T1000 (cell line): ENCODE data around the gene RITA1.
"Not testable (repeated sequence)": the region's sequence is repeated elsewhere in the genome, so short reads cannot be mapped to it uniquely, and the experiment has no call there.

ENCODE experiments used
- DNase-seq: peaks from one replicate; lab custom pipeline; 2025; ENCODE audit warnings: mixed read lengths; lab: John Stamatoyannopoulos, UW

The RITA1 gene

GRCh38 chr12:113202300-113203075, 17.0 kb downstream of the RITA1 start:
- DNase-seq: no peak

DNA sequence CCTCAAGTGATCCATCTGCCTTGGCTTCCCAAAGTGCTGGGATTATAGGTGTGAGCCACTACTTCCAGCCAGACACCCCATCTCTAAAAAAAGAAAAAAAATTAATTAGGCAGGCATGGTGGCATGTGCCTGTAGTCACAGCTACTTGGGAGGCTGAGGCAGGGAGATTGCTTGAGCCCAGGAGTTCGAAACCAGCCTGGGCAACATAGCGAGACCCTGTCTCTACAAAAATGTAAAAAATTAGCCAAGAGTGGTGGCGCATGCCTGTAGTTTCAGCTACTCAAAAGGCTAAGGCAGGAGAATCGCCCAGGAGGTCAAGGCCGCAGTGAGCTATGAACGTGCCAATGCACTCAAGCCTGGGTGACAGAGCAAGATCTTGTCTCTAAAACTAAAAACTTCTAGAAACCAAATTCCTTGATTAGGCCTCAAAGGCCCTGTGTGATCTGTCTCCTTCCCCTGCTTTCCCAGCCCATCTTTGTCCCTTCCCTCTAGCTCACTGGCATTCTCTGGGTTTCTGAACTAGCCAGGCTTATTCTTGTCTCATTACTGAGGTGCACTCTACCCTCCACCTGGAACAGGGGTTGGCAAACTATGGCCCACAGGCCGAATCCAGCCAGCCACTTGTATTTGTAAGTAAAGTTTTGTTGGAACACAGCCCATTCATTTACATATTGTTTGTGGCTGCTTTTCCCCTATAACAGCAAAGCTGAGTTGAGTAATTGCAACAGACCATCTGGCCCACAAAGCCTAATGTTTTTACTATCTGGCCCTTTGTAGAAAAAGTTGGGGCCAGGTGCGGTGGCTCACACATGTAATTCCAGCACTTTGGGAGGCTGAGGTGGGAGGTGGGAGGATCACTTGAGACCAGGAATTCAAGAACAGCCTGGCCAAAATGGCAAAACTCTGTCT, 18.6 kb downstream of the RITA1 start:
- no peak for DNase-seq

DNA sequence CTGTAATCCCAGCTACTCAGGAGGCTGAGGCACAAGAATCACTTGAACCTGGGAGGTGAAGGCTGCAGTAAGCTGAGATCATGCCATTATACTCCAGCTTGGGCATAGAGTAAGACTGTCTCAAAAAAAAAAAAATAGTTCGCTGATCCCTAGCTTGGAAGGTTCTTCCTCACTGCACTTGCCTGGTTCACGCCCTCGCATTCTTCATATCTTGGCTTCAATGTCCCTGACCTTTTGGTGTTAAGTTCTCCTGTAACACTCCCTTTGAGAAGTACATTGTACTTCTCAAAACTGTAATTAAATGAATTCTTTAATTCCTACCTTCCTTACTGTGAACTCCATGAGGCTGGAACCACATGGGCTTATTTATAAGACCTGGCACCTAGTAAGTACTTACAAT, 19.3 kb downstream of the RITA1 start:
- DNase-seq: no peak

DNA sequence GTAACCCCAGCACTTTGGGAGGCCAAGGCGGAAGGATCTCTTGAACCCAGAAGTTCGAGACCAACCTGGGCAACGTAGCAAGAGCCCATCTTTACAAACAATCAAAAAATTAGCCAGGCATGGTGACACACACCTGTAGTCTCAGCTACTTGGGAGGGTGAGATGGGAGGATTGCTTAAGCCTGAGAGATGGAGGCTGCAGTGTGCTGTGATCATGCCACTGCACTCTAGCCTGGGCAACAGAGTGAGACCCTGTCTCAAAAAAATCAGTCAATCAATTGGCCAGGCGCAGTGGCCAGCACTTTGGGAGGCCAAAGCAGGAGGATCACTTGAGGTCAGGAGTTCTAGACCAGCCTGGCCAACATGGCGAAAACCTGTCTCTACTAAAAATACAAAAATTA, 21.3 kb downstream of the RITA1 start:
- DNase-seq: not testable (repeated sequence)

DNA sequence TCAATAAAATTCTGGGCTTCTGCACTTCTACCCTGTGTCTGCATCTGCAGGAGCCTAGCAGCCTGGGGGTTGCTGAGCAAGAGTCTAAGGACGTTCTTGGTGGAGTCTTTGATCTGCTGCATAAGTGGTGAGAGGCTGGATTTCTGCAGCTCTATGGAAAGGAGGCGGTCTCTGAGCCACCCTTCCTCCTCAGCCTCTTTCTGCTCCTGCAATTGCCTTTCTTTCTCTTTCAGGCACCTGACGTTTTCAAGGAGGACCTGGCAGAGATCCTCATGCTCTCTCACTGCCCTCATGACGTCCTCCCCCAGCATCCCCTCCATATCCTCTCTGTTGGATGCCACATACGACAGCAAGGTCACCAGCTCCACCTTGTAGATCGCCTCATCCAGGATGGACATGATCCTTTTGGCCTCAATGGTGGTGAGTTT, 22.1 kb downstream of the RITA1 start:
- no peak for DNase-seq

DNA sequence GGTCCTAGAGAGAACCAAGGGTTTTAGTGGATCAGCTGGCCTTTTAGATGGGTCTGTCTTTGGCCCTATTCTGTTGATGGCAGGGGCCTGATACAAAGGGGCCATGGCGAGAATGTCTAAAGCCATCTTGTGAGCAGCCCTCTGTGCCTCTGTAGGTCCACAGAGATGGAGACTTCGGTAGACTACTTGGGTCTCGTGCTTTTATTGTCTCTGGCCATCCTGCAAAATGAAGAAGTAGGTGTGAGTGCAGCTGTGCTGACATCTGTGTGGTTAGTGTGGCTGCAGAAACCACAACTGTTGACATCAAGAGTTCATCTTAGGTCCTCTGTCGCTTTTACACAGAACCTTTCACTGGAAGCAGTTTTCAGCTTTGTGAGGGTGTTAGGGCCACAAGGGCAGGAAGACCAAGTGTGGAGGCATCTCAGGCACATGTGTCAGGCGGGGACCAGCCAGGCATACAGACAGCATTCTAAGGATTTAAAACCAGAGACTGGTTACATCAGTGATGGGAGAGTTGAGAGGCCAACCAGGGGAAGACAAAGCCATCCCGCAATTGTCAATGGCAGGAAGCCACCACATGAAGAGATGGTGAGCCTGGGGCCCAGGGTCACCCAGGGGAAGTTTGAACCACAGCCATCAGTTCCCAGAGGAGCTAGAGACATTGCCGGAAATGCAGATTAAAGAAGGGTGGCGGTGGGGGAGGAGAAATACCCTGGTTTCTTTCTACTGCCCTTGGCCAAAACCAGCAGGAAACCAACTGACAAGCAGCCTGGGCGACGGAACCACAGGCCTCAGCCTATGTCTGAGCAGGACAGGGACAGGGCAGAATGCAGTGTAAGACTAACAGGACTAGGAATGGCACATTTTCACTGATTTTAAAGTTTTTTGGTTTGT, 22.8 kb downstream of the RITA1 start:
- DNase-seq: no peak

DNA sequence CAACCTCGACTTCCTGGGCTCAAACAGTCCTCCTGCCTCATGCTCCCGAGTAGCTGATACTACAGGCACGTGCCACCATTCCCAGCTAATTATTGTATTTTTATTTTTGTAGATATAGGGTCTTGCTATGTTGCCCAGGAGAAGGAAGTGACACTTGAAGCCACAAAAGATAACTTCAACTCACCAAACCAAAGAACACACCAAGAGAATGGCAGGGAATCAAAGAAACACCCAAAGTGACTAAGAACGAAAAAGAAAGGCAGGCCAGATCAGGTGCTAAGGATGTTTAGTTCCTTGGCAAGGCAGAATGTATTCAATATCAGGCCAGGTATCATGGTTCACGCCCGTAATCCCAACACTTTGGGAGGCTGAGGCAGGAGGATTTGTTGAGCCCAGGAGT, 25.6 kb downstream of the RITA1 start:
- no peak for DNase-seq

GRCh38 chr12:113214895-113215400, 29.4 kb downstream of the RITA1 start:
- DNase-seq: peak; percentile 84

DNA sequence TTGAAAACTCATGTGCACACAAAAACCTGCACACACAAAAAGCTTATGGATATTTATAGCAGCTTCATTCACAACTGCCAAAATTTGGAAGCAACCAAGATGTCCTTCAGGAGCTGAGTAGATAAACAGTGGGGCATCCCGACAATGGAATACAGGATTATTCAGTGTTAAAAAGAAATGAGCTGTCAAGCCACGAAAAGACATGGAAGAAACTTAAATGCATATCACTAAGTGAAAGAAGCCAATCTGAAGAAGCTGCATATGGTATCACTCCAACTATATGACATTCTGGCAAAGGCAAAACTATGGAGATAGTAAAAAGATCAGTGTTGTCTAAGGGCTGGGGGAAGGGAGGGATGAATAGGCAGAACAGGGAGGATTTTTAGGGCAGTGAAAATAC, 30.5 kb downstream of the RITA1 start:
- no peak for DNase-seq

GRCh38 chr12:113220593-113221180, 35.2 kb downstream of the RITA1 start:
- no peak for DNase-seq

- DNase-seq: peak; percentile 98
Observed at GRCh38 chr12:113221181-113221996, 35.9 kb downstream of the RITA1 start, which contains the start of gene TPCN1. Gene TPCN1 (plus strand): TSS chr12:113221464. CDS start chr12:113226853, 5,389 bp downstream.

DNA sequence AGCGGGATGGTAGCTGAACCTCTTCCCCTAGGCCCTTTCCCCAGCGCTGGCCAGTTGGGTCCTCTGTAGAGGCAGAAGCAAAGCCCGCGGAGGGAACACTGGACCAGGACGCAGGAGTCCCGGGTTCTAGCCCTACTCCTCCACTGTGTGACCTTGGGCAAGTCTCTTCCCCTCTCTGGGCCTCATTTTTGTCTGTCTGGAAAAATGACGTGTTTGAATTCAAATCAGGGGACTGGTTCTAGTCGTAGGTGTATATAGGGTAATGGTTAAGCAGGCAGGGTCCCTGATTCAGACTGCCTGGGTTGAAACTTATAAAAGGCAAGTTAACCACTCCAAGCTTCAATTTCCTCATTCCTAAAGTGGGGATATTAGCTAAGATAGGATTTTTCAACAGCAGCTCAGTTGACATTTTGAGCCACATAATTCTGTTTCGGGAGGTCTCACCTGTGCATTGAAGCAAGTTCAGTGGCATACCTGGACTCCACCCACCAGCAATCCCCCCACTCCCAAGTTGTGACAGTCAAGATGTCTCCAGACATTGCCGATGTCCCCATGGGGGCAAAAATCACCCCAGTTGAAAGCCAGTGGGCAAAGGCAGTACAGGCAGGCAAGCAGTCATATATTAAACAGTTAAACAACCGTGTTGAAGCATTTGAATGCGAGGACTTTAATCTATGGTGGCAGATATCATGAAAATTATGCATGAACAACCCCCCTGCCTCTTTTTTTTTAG, 36.6 kb downstream of the RITA1 start:
- no peak for DNase-seq

GRCh38 chr12:113222730-113223531, 37.4 kb downstream of the RITA1 start:
- DNase-seq: no peak

DNA sequence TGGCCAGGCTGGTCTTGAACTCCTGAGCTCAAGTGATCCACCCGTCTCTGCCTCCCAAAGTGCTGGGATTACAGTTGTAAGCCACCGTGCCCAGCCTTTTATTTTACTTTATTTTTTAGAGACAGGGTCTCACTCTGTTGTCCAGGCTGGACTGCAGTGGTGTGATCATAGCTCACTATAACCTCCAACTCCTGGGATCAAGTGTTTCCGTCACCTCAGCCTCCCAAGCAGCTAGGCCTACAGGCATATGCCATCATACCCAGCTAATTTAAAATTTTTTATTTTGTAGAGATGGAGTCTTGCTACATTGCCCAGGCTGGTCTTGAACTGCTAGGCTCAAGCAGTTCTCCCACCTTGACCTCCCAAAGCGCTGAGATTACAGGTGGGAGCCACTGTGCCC, 39.4 kb downstream of the RITA1 start:
- DNase-seq: no peak

DNA sequence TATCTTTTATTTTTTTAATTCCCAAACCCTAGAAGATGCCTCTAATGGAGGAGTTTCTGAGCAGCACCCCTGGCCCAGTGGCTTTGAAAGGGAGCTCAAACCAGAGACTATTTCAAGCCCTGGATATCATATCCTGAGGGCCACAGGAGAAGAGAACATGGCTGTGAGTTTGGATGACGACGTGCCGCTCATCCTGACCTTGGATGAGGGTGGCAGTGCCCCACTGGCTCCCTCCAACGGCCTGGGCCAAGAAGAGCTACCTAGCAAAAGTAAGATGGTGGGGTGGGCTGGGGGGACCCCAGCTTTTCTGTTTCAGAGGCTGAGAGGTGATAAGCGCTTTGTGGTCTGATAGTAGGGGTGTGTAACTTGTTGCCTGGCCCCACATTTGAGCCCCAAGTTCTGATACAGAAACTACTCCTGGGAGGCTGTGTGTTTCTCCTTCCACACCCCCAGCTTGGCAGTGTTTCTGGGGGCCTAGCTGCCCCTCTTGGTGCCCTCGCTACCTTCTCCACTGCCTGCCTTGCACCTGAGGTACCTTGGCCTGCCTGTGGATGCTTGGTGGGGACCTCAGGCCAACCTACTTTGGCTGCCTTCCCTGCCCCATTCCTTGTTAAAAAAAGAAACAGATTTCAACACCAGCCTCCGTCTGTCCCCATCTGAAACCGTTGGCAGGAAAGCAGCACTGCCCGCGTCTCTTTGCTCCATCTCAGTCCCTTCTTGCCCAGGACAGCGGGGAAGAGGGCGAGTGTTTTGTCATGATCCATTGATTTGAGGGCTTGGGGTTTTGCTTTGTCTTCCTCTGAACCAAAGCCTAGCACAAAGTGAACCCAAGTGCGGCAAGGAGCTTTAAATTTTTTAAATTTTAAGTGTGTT, 41.4 kb downstream of the RITA1 start:
- DNase-seq: no peak

DNA sequence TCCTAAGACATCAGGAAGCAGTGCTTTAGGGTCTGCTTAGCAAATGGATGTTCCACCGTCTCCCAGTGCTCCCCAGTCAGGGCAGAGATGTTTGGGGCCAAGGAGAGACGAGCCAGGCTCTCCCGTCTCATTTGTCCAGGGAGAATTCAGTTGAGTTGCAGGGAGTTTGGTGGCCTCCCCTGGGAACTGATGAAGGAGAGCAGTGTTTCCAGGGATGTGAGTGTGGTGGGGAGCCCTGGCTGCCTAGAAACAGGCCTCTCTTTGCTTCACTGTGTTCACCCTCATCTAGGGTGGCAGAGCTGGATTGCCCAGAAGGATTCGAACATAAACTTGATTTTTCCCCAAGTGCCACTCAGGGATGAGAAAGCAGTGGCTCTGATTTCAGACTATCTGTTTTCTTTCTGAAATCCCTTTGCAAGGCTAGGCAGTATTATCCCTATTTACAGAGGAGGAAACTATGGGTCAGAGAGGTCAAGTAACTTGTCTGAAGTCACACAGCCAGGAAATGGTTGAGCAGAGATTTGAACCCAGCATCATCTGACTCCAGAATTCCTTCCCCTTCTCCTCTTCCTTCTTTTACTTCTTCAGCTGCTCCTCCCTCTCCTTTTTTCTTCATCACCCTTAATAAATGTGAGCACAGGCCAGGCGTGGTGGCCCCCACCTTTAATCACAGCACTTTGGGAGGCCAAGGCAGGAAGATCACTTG, 42.3 kb downstream of the RITA1 start:
- DNase-seq: no peak

GRCh38 chr12:113228394-113229028, 43.0 kb downstream of the RITA1 start:
- no peak for DNase-seq
